OCI-LY7 (cell line): ENCODE results near the gene SH3RF3. TPM values are rescaled to one million over a fixed set of nuclear protein-coding genes. Genes with fewer than 3 reads are reported as not detected.

ENCODE experiments used
- BruUV-seq: library from RNA; stranded (reverse); fragments of 400-500 nt; replicated peaks from 2 replicates; lab custom pipeline; 2021; lab: Mats Ljungman, UMichigan
- CTCF ChIA-PET: fragments of 300-600 bp; sonication (Branson Sonifier 250); formaldehyde crosslinking; loops from one replicate; lab custom pipeline; 2022; ENCODE audit warnings: antibody characterized with exemption; ENCODE audit not compliant: unreplicated experiment; lab: Charles Lee
- POLR2A ChIA-PET: fragments of 300-600 bp; sonication (Branson Sonifier 250); formaldehyde crosslinking; loops from one replicate; lab custom pipeline; 2022; ENCODE audit warnings: antibody characterized with exemption; lab: Charles Lee
- DNase-seq: peaks from one replicate; pipeline ENCODE4 v3.0.0-alpha.2; 2015; ENCODE audit warnings: low spot score
- H2AFZ ChIP-seq: fragments of 200-600 bp; sonication (generic), shearing (Covaris generic); 2 replicates; pipeline ENCODE4 v1.6.1; 2014; ENCODE audit warnings: mild to moderate bottlenecking, antibody characterized with exemption, low read length, moderate library complexity
- H3K27ac ChIP-seq: fragments of 200-600 bp; sonication (generic); 2 replicates; pipeline ENCODE4 v1.5.1; 2014; ENCODE audit warnings: mixed run types, low read depth, mild to moderate bottlenecking, moderate library complexity, low read length, inconsistent platforms; ENCODE audit not compliant: poor library complexity, severe bottlenecking
- H3K36me3 ChIP-seq: fragments of 200-600 bp; sonication (generic); 2 replicates; pipeline ENCODE4 v1.6.1; 2014; ENCODE audit warnings: mild to moderate bottlenecking, antibody characterized with exemption, low read length, moderate library complexity, mixed read lengths; ENCODE audit not compliant: insufficient read depth
- H3K4me1 ChIP-seq: fragments of 200-600 bp; sonication (generic); 2 replicates; pipeline ENCODE4 v1.5.1; 2014; ENCODE audit warnings: mild to moderate bottlenecking, low read length; ENCODE audit not compliant: insufficient read depth, poor library complexity, severe bottlenecking
- H3K4me2 ChIP-seq: fragments of 200-600 bp; sonication (generic); 2 replicates; pipeline ENCODE4 v1.6.1; 2014; ENCODE audit warnings: mild to moderate bottlenecking, low read length
- H3K4me3 ChIP-seq: fragments of 200-600 bp; sonication (generic); 2 replicates; pipeline ENCODE4 v1.5.1; 2014; ENCODE audit warnings: mild to moderate bottlenecking, low read depth, low read length; ENCODE audit not compliant: poor library complexity, severe bottlenecking
- H3K79me2 ChIP-seq: fragments of 200-600 bp; sonication (generic); 2 replicates; pipeline ENCODE4 v1.6.1; 2016; ENCODE audit warnings: low read depth, mild to moderate bottlenecking, low read length, moderate library complexity, mixed read lengths; ENCODE audit not compliant: insufficient read depth
- H3K9me2 ChIP-seq: fragments of 200-600 bp; sonication (generic); 2 replicates; pipeline ENCODE4 v1.6.1; 2016; ENCODE audit warnings: mild to moderate bottlenecking, low read length, mixed read lengths; ENCODE audit not compliant: insufficient read depth
- H3K9me3 ChIP-seq: fragments of 200-600 bp; sonication (generic); 2 replicates; pipeline ENCODE4 v1.6.1; 2014; ENCODE audit warnings: mild to moderate bottlenecking, mixed run types, low read length, mixed read lengths
- H4K20me1 ChIP-seq: fragments of 200-600 bp; sonication (generic); 2 replicates; pipeline ENCODE4 v1.6.1; 2014; ENCODE audit warnings: mild to moderate bottlenecking, antibody characterized with exemption, low read length, moderate library complexity, mixed read lengths; ENCODE audit not compliant: insufficient read depth
- EZH2phosphoT487 ChIP-seq: fragments of 200-600 bp; sonication (generic); IDR thresholded peaks from 2 replicates; pipeline ENCODE4 v1.6.1; 2018; ENCODE audit warnings: low read depth, borderline replicate concordance, mild to moderate bottlenecking, mixed run types, antibody characterized with exemption, low read length, moderate library complexity, mixed read lengths
- intact Hi-C: fragments of 100-400 bp; cut with micrococcal nuclease; formaldehyde crosslinking; loops from one replicate; pipeline ENCODE4 v1.10.0; 2022; ENCODE audit not compliant: unreplicated experiment
- total RNA-seq, 2 experiments: library from RNA; depleted of rRNA in 1 of 2; stranded (reverse); fragments of >200 nt in 1 of 2; shearing (Covaris generic) in 1 of 2; gene quantifications; 2 replicates each; pipeline ENCODE4 v1.2.3, GENCODE V29; 2014 to 2022
- TF ChIP-seq, protein P1 (sequence below): fragments of 200-600 bp; sonication (generic); conservative IDR thresholded peaks from 2 replicates; pipeline ENCODE4 v1.5.1; 2014; ENCODE audit warnings: mild to moderate bottlenecking, antibody characterized with exemption, low read length, moderate library complexity, mixed read lengths

Gene SH3RF3
- total RNA-seq, 2 experiments from 2014 or later: not detected

DNA sequence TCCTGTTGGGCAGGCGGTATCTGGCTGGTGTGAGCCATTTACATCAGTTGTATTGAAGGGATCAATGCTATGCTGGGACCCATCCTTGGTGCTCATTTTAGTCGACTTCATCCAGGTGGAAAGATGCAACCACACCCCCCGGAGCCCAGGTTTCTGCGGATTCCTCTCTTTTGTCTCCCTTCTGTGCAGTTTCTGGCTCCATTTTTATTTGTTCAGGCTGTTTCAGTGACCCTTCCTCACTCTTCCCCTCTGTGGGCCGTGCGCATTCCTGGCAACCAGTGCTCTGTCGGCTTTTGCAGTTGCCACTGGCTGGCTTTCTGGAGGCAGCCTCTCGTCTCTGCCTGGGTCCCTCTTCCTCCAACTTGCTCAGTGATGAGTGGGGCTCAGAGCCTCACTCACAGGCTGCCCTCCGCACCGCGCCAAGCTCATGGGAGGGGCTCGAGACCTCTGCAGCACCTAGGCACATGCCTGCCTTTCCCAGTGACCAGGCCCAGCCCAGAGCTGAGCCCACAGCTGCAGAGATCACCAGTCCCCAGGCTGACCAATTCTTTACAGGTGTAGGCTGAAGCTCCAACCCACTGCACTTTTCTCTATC, 12.1 kb downstream of the SH3RF3 start:
- no TSS peak for BruUV-seq
- CTCF ChIA-PET: no interaction called here
- no peaks in the 10 kb centered on the region for H3K4me1 ChIP-seq
- H3K9me2 ChIP-seq: no peaks in the 10 kb centered on the region
- no peak overlapping the region for H3K4me2 ChIP-seq
- H3K79me2 ChIP-seq: no peaks in the 10 kb centered on the region
- no peak overlapping the region for H2AFZ ChIP-seq
- TF ChIP-seq, protein P1, sequence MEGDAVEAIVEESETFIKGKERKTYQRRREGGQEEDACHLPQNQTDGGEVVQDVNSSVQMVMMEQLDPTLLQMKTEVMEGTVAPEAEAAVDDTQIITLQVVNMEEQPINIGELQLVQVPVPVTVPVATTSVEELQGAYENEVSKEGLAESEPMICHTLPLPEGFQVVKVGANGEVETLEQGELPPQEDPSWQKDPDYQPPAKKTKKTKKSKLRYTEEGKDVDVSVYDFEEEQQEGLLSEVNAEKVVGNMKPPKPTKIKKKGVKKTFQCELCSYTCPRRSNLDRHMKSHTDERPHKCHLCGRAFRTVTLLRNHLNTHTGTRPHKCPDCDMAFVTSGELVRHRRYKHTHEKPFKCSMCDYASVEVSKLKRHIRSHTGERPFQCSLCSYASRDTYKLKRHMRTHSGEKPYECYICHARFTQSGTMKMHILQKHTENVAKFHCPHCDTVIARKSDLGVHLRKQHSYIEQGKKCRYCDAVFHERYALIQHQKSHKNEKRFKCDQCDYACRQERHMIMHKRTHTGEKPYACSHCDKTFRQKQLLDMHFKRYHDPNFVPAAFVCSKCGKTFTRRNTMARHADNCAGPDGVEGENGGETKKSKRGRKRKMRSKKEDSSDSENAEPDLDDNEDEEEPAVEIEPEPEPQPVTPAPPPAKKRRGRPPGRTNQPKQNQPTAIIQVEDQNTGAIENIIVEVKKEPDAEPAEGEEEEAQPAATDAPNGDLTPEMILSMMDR: no peak
- no peak for TF ChIP-seq EZH2phosphoT487
- intact Hi-C loops: no loop called here
- no peaks in the 10 kb centered on the region for H3K9me3 ChIP-seq
- no peaks in the 10 kb centered on the region for H4K20me1 ChIP-seq
- no peak overlapping the region for H3K27ac ChIP-seq
- no peak for DNase-seq
- no peaks in the 10 kb centered on the region for H3K36me3 ChIP-seq
- POLR2A ChIA-PET: no interaction called here
- no peak overlapping the region for H3K4me3 ChIP-seq

DNA sequence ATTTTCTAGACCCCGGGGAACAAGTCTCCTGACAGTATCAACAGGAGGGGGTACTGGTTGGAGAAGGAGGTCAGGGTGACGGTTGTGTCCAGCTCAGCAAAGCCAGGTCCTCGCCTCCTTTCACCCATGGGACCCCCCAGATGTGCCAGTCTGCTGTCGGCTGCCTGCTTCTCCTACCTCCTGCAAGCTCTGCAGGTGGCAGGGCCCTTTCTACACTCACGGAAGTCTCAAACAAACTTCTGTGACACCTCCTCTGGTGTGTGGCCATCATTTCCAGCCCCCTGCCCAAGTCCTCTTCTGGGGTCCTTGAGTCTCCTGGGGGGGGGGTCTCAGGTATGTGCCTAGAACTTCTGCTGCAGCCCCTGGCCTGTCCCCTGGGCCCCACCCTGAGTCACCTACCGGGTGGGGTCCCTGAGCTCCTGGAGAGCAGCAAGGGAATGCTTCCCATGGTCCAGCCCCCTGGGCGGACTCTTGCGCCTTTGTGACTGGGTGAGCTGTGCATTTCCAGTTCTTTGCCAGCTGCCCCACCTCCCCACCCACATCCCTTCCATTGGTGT, 12.8 kb downstream of the SH3RF3 start:
- H3K36me3 ChIP-seq: no peaks in the 10 kb centered on the region
- H3K9me3 ChIP-seq: no peaks in the 10 kb centered on the region
- H3K4me2 ChIP-seq: no peak overlapping the region
- no peak overlapping the region for H3K27ac ChIP-seq
- intact Hi-C loops: no loop called here
- DNase-seq: no peak
- no TSS peak for BruUV-seq
- POLR2A ChIA-PET: no interaction called here
- H2AFZ ChIP-seq: no peak overlapping the region
- H3K4me3 ChIP-seq: no peak overlapping the region
- H3K4me1 ChIP-seq: no peaks in the 10 kb centered on the region
- no peaks in the 10 kb centered on the region for H3K79me2 ChIP-seq
- H3K9me2 ChIP-seq: no peaks in the 10 kb centered on the region
- CTCF ChIA-PET: no interaction called here
- H4K20me1 ChIP-seq: no peaks in the 10 kb centered on the region
- no peak for TF ChIP-seq EZH2phosphoT487
- TF ChIP-seq, protein P1: no peak

DNA sequence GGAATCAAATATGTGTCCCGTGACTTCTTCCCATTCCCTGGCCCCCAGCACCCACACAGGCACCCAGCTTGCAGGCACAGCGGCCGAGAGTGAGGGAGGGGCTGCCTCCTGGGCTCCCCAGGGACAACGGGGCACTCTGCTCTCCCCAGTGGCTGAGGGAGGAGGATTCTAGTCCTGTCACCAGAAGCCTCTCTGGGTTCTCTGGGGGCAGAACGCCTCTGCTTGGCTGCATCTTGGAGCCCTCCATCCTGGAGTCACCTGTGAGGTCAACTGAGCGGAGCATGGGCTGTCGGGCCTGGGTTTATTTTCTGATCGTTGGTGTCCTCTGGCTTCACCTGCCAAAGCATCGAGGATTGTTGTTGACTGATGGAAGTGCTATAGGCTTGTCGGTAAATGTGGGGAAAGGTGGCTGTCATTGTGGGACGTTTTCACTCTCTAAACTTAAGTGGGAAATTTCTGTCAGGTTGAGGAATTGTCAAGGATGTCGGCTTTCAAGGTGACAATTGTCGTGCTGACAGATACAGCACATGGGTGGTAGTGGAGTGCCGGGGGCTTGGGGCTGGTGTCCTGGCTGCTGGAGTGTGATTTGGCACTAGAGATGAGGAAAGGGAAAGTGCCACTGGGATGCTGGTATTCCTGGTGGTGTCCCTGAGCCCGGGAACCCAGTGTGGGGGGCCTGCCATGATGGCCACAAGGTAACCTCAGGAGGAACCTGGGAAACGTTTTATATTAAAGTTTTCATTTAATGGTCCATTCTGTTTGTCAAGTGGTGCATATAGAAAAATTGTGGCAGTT, 13.6 kb downstream of the SH3RF3 start:
- intact Hi-C loops: no loop called here
- no peak overlapping the region for H2AFZ ChIP-seq
- ChIA-PET CTCF (no interaction called here), POLR2A (no interaction called here)
- H3K36me3 ChIP-seq: no peaks in the 10 kb centered on the region
- BruUV-seq: no TSS peak
- H3K4me3 ChIP-seq: no peak overlapping the region
- TF ChIP-seq EZH2phosphoT487: no peak
- no peaks in the 10 kb centered on the region for H3K9me3 ChIP-seq
- DNase-seq: no peak
- no peaks in the 10 kb centered on the region for H3K4me1 ChIP-seq
- H3K4me2 ChIP-seq: no peak overlapping the region
- H3K79me2 ChIP-seq: no peaks in the 10 kb centered on the region
- no peaks in the 10 kb centered on the region for H4K20me1 ChIP-seq
- no peak overlapping the region for H3K27ac ChIP-seq
- no peaks in the 10 kb centered on the region for H3K9me2 ChIP-seq
